Activated CD4-positive, alpha-beta T cell treated with anti-CD3 and anti-CD28 coated beads, Interleukin-2, amount 50 U/mL, for 16 hours (primary cell): ENCODE data around the gene TBC1D2B.

Source experiments
- DNase-seq: peaks from one replicate; pipeline ENCODE4 v3.0.0-alpha.2; 2020

TBC1D2B gene

GRCh38 chr15:78052001-78052401, 25.5 kb downstream of the TBC1D2B start:
- DNase-seq: no peak

GRCh38 chr15:78051596-78051995, 25.9 kb downstream of the TBC1D2B start:
- DNase-seq: no peak

GRCh38 chr15:78050826-78051225, 26.7 kb downstream of the TBC1D2B start:
- DNase-seq: peak; percentile 65

- no peak for DNase-seq
These were observed 27.1 kb downstream of the TBC1D2B start for GRCh38 chr15:78050441-78050809.

GRCh38 chr15:78049691-78050440, 27.6 kb downstream of the TBC1D2B start:
- peak; percentile 85 for DNase-seq

- no peak for DNase-seq
These were observed 28.9 kb downstream of the TBC1D2B start for GRCh38 chr15:78048628-78048920.

- DNase-seq: peak; percentile 70
These were observed 29.5 kb downstream of the TBC1D2B start for GRCh38 chr15:78047761-78048627.

GRCh38 chr15:78046796-78047341, 30.6 kb downstream of the TBC1D2B start:
- peak; percentile 86 for DNase-seq

- no peak for DNase-seq
These were observed 32.3 kb downstream of the TBC1D2B start for GRCh38 chr15:78045189-78045588.

GRCh38 chr15:78044407-78045155, 32.9 kb downstream of the TBC1D2B start:
- DNase-seq: peak; percentile 74

- DNase-seq: no peak
These were observed 35.6 kb downstream of the TBC1D2B start for GRCh38 chr15:78041946-78042345.

GRCh38 chr15:78040653-78041244, 36.8 kb downstream of the TBC1D2B start:
- no peak for DNase-seq

- no peak for DNase-seq
These were observed 38.8 kb downstream of the TBC1D2B start for GRCh38 chr15:78038585-78039247.

GRCh38 chr15:78037779-78038305, 39.7 kb downstream of the TBC1D2B start:
- DNase-seq: no peak

GRCh38 chr15:78037328-78037727, 40.2 kb downstream of the TBC1D2B start:
- no peak for DNase-seq

GRCh38 chr15:78035861-78036476, 41.5 kb downstream of the TBC1D2B start:
- no peak for DNase-seq

- DNase-seq: no peak
These were observed 42.2 kb downstream of the TBC1D2B start for GRCh38 chr15:78035321-78035751.

GRCh38 chr15:78034495-78035191, 42.9 kb downstream of the TBC1D2B start:
- peak; percentile 92 for DNase-seq

GRCh38 chr15:78033864-78034263, 43.6 kb downstream of the TBC1D2B start:
- no peak for DNase-seq

- DNase-seq: no peak
These were observed 44.8 kb downstream of the TBC1D2B start for GRCh38 chr15:78032671-78033070.

- DNase-seq: no peak
These were observed 52.6 kb downstream of the TBC1D2B start for GRCh38 chr15:78024883-78025282.
